ENCODE measurements around the gene F5. TPM values are rescaled to one million over a fixed set of nuclear protein-coding genes. Genes with fewer than 3 reads are reported as not detected.

Gene F5
- total RNA-seq, 1 experiment from 2014 or later: 0.37 TPM

GRCh38 chr1:169487133-169487532 lies 99.1 kb downstream of the F5 start:
- H3K4me2 ChIP-seq (ENCODE audit: low read length): peak overlapping the region; percentile 93
- BruUV-seq (replicated peaks): no TSS peak

More at GRCh38 chr1:169487133-169487532, 99.1 kb downstream of the F5 start:
- CTCF ChIA-PET: no interaction called here
- Histone ChIP-seq H3K27me3 (ENCODE audit: insufficient read depth, low read length) (no peaks in the 10 kb centered on the region), H2AFZ (ENCODE audit: low read depth, low read length, poor library complexity, severe bottlenecking) (no peak overlapping the region), H3K9me3 (ENCODE audit: control insufficient read depth in 1 of 2, insufficient read depth in 1 of 2, low read depth in 1 of 2, low read length in 2 of 2) (no peaks in the 10 kb centered on the region), H4K20me1 (ENCODE audit: insufficient read depth) (no peaks in the 10 kb centered on the region), H3K9ac (ENCODE audit: low read length) (no peak overlapping the region), H3K27ac (ENCODE audit: low read depth, low read length) (no peak overlapping the region), H3K4me3 (replicated peaks in 1 of 2; ENCODE audit: low read depth in 1 of 2, low read length in 2 of 2) (no peak overlapping the region), H3K9me2 (ENCODE audit: insufficient read depth) (no peaks in the 10 kb centered on the region), H3K36me3 (ENCODE audit: control insufficient read depth in 1 of 2, insufficient read depth in 2 of 2, low read length in 2 of 2) (no peaks in the 10 kb centered on the region), H3K4me1 (ENCODE audit: control insufficient read depth in 1 of 2, insufficient read depth in 2 of 2, low read length in 2 of 2) (peaks cover 4 to 23% of the 10 kb centered on the region in 2 experiments; a peak in 3 of 4 replicates), H3K79me2 (ENCODE audit: insufficient read depth, low read length) (peaks cover 31% of the 10 kb centered on the region)
- intact Hi-C loops (cut with micrococcal nuclease): loop anchor here (5.0 kb wide), 1 partner anchor 40 kb away; no protein-coding TSS in a partner anchor
- RAD21 ChIA-PET (ENCODE audit: low non-redundant PET in 1 of 2, low total read pairs in 2 of 2, uncharacterized antibody in 2 of 2, unreplicated experiment in 2 of 2): no interaction called here
- TF ChIP-seq ZNF274 (IDR thresholded peaks at IDR 0.05; ENCODE audit: low read depth, low read length): no peak
- TF ChIP-seq YY1 (IDR thresholded peaks at IDR 0.05; ENCODE audit: extremely low read depth, insufficient replicate concordance, low read depth, low read length): no peak
- TF ChIP-seq ELF1 (IDR thresholded peaks at IDR 0.05; ENCODE audit: borderline replicate concordance, low read depth): no peak
- TF ChIP-seq, protein P1, sequence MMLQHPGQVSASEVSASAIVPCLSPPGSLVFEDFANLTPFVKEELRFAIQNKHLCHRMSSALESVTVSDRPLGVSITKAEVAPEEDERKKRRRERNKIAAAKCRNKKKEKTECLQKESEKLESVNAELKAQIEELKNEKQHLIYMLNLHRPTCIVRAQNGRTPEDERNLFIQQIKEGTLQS (IDR thresholded peaks at IDR 0.05): no peak
- TF ChIP-seq SP1 (IDR thresholded peaks at IDR 0.05; ENCODE audit: low read depth): no peak
- no peak for TF ChIP-seq POLR2A (IDR thresholded peaks at IDR 0.05; ENCODE audit: borderline replicate concordance, extremely low read depth, insufficient read depth, insufficient read length)
- no peak for TF ChIP-seq REST (IDR thresholded peaks at IDR 0.05; ENCODE audit: low read depth)
- no peak for TF ChIP-seq FOSL1 (IDR thresholded peaks at IDR 0.05; ENCODE audit: low read depth)
- TF ChIP-seq CBX3 (IDR thresholded peaks at IDR 0.05; ENCODE audit: low read depth): no peak
- TF ChIP-seq CEBPB (IDR thresholded peaks at IDR 0.05; ENCODE audit: low read depth): no peak
- no peak for DNase-seq (ENCODE audit: low read depth, low spot score)
- POLR2A ChIA-PET: no interaction called here
- no peak for ATAC-seq
